HG02588 (cell line): ENCODE measurements around the gene CSPG4.
"Not testable (repeated sequence)": the region's sequence is repeated elsewhere in the genome, so short reads cannot be mapped to it uniquely, and the experiment has no call there.

ENCODE experiments used
- ATAC-seq: cut with Tn5 transposase; IDR thresholded peaks from one replicate; pipeline ENCODE4 v1.9.1; 2021; ENCODE audit warnings: mild to moderate bottlenecking, moderate library complexity; ENCODE audit not compliant: unreplicated experiment

CSPG4 gene

DNA sequence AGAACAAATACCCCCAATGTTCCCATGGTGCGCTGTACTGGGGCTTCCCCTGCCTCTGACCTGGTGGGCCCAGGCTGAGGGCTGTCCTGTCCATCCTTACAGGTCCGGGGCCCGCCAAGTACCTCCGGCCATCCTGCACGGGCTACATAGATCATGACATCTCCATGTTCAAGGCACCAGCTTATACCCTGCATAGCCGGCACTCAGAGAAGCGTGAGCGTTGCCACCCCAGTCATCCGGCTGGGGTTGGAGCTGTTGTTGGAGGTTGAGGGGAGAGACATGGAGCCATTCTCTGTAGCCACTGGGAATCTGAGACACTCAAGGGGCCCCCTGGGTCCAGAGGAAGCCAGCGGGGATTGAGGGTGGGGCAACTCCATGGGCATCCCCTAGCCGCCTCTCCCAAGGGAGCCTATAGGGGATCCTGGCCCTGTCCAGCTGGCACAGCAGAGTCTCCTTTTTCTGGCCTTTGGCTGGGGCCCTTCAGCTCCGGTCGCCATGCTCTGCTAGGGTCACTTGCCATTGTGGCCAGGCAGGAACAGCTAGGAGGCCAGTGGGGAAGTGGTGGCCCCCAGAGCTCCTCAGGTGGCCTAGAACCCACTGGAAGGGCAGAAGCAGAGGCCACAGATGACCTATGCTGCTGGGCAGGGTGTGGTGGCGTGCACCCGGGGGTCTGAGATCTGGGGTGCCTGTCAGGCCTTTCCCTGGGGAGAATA is 12.5 kb upstream of the CSPG4 start:
- no peak for ATAC-seq

GRCh38 chr15:75723847-75724660 is 11.4 kb upstream of the CSPG4 start:
- ATAC-seq, result peak; percentile 62

GRCh38 chr15:75723171-75723846 is 10.7 kb upstream of the CSPG4 start:
- no peak for ATAC-seq

DNA sequence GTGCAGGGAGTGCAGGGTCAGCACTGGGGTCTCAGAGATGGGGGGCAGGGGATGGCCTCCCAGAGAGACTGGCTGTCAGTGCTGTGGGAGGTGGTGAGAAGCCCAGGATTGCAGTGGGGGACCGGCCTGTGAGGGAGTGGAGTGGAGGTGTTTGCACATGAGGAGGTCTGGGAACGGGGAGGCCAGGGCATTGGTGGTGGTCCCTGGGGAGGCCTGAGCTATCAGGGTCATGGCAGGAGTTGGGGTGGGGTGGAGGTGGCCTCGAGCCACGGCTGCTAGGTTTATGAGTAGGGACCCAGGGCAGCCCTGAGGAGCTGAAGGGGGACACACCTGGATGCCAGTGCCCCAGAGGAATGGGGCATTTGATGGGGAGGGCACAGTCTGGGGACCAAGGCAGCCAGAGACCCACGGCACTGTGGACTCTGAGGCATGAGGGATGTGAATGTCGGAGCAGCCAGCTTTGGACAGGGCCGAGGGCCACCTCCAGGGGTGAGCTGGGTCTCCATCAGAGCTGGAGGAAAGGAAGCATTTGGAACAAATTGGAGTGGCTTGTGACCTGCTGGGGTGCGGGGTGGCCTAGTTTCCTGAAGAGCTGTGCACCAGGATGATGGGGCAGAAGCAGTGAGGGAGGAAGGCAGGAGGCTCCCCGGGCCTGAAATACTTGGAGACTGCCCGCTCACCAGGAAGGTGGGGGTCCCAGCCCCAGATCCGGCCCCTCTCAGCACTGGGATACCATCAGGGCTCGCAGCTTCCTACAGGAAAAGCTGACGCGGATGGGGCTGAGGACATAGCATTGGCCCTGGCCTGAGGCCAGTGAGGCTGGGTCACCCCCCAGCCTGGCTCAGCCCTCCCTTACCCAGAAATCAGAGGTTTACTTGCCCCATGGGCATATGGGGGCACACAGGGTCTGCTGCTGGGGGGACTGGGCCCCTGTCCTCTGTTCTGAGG is 9.5 kb upstream of the CSPG4 start:
- ATAC-seq, result no peak

GRCh38 chr15:75721480-75721922 is 8.9 kb upstream of the CSPG4 start:
- ATAC-seq, result no peak

DNA sequence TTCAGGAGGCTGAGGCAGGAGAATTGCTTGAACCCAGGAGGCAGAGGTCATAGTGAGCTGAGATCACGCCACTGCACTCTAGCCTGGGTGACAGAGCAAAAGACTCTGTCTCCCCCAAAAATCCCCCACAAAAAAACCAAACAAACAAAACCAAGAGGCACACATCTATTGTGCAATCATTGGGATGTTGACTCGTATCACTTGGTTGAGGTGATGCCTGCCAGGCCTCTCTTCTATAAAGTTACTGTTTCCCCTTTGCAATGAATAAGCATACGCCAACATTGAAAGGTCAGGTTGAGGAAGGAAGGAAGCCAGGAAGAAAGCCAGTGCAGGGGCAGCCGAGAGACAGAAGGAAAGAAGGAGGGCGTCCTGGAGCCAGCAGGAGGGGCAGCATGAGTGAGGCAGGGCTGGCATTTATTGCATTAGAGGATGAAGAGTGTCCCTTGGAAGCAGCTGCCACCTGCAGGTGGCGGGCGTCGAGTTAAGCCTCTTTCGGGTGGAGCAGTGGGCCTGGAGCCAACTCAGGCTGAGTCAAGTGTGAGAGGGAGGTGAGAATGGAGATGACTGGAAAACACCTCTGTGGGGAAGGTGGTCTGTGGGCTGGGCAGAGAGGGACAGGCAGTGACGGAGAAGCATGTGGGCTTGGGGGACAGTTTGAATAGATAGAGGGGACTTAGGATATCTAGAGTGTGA is 8.3 kb upstream of the CSPG4 start:
- ATAC-seq, result no peak

- no peak for ATAC-seq
Observed at GRCh38 chr15:75720297-75720696, 7.6 kb upstream of the CSPG4 start.

DNA sequence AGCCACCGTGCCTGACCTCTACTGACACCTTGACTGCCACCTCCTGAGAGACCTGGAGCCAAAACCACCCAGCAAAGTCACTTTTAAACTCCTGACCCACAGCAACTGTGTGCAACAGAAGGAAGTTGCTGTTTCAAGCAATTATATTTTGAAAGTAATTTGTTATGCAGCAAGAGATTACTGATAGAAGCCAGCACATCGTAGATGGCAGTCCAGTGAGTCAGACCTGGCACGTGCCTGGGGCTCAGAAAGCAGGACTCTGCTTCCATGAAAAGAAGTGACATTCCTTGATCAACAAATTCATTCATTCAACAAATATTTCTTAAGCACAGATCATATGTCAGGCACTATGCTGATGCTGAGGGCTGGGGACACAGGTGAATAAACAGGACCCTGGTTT is 5.7 kb upstream of the CSPG4 start:
- ATAC-seq, result no peak

DNA sequence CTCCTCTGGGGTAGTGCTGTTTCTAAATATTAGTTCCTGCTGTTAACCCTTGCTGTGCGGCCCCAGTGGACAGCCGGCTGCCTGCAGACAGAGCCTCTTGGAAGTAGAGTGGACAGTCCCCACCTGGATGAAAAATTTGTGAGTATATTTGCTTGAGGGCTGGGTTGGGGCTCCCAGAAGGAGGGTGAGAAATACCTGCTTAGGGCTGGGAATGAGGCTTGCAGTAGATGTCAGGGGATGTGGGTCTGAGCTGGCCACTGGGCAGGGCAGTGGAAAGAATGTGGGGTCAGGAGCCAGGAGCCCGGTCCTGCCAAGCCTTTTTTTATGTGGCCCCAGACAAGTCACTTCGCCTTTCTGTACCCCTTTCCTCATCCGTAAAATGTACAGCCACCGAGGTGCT is 4.4 kb upstream of the CSPG4 start:
- not testable (repeated sequence) for ATAC-seq

DNA sequence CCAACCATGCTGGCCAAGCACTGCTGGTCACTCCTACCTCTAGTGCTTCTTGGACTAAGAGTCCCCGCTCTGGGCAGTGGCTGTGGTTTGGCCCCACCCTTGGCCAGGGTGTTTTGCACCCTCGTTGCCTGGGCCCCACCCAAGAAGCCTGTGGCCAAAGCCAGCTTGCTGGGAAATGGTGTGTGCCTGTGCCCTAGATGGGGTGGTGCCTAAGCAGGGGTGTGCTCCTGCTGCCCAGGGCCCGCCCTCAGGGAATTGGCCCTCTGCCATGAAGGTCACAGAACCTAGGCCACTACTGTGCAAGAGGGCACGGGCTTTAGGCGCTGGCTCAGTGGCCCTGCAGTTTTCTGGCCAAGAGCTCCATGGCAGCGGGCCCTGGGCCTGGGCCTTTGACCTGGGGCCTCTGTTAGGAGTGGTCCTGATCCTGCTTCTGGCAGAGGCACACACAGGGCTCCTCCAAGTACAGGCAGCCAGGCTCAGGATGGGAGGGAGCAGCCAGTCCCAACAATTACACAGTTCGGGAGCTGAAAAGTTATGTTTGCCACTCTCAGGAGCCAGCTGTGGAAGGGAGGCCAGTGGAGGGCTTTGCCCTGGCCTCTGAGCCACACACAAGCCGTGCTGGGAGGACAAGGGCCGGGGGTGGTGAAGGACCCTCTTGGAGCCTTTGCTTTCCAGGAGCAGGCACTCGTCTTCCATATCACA is 3.8 kb upstream of the CSPG4 start:
- not testable (repeated sequence) for ATAC-seq

- ATAC-seq, result not testable (repeated sequence)
Observed at GRCh38 chr15:75715312-75715832, 2.7 kb upstream of the CSPG4 start.

GRCh38 chr15:75714195-75714594 is 1.5 kb upstream of the CSPG4 start:
- no peak for ATAC-seq

GRCh38 chr15:75713338-75713895 is 769 bp upstream of the CSPG4 start:
- no peak for ATAC-seq

DNA sequence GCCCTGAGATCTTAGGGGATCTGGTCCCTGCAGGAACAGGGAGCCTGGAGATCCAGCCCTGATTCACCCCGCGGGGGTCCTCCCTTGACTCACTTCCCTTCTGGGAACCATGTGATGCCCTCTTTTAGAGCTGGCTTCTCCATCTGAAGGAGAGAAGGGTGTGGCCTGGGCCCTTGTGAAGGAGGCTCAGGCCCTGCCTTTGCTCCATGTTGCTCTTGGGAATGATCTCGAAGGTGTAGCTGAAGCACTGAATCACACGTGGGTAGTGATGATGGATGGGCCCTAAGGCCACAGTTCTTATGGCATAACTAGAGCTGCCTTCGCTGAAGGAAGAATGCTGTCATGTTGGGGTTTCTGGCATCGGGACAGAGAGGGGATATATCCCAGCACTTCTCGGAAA is 1.2 kb downstream of the CSPG4 start:
- ATAC-seq, result not testable (repeated sequence)

DNA sequence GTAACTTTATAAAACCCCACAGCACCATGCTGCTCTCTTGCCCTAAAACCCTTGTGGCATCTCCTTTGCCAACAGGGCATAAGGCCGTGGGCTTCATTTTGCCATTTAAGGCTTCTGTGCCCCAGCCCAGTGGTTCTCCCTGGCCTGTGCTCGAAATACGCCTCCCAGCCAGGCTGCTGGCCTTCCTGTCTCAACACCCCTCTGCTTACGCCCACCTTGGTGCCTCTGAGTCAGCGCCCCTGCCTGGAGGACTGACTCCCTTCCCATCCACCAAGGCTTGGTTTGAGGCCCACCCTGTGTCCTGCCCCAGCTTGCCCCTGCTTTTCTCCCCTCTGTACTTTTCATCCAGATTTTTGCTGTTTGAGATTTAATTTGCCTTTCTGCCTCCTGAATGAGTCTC is 1.8 kb downstream of the CSPG4 start:
- ATAC-seq, result not testable (repeated sequence)

DNA sequence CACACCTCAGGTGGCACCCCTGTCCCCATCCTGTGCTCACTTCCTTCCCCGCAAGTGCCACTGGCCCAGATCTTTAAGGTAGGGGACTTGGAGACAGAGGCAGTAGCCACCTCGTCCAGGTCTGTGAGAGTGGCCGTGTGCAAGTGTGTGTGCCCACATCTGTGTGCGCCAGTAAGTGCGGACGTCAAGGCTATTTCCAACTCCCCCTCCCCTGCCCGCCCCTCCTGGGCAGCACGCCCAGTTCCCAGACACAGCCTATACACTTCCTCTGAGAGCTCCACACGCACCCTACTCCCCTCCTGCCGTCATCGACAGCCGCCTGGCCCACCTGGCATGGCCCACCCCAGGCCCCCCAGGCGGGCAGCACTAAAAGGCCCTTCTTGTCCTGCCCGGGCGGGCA is 3.2 kb downstream of the CSPG4 start:
- ATAC-seq, result not testable (repeated sequence)

DNA sequence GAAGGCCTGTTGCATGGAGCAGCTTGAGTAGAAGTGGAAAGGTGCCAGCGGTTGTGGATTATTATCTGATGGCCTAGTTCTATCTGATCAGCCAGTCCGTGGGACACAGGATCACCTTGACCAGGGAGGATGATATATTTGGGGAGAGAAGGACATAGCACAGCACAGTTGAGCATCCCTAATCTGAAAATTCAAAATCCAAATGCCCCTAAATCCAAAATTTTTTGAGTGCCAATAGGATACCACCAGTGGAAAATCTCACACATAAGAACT is 6.0 kb downstream of the CSPG4 start:
- ATAC-seq, result no peak

GRCh38 chr15:75705854-75706681 is 6.6 kb downstream of the CSPG4 start:
- no peak for ATAC-seq
